OCI-LY1 (cell line): Measurements from ENCODE around the gene RNF166.
"Not testable (repeated sequence)": the region's sequence is repeated elsewhere in the genome, so short reads cannot be mapped to it uniquely, and the experiment has no call there.

Source experiments
- H2AFZ ChIP-seq: fragments of 200-600 bp; sonication (generic), shearing (Covaris generic); 2 replicates; pipeline ENCODE4 v1.6.0; 2014; ENCODE audit warnings: antibody characterized with exemption, mild to moderate bottlenecking, low read length
- H3F3A ChIP-seq: fragments of 200-600 bp; sonication (generic), shearing (Covaris generic); 2 replicates; pipeline ENCODE4 v1.6.0; 2014; ENCODE audit warnings: mild to moderate bottlenecking, antibody characterized with exemption, low read length, moderate library complexity; ENCODE audit not compliant: insufficient read depth
- H3K27ac ChIP-seq: fragments of 200-600 bp; sonication (generic); 2 replicates; pipeline ENCODE4 v1.5.1; 2014; ENCODE audit warnings: low read length, mixed run types, mild to moderate bottlenecking, low read depth; ENCODE audit not compliant: poor library complexity, severe bottlenecking
- H3K27me3 ChIP-seq: fragments of 200-600 bp; sonication (generic); 2 replicates; pipeline ENCODE4 v1.6.0; 2014; ENCODE audit warnings: antibody characterized with exemption, mild to moderate bottlenecking, low read length, moderate library complexity; ENCODE audit not compliant: insufficient read depth
- H3K36me3 ChIP-seq: fragments of 200-600 bp; sonication (generic); 2 replicates; pipeline ENCODE4 v1.6.1; 2014; ENCODE audit warnings: mild to moderate bottlenecking, antibody characterized with exemption, low read length, moderate library complexity, mixed read lengths; ENCODE audit not compliant: insufficient read depth
- H3K4me1 ChIP-seq: fragments of 200-600 bp; sonication (generic); 2 replicates; pipeline ENCODE4 v1.5.1; 2014; ENCODE audit warnings: mild to moderate bottlenecking, low read length, moderate library complexity; ENCODE audit not compliant: insufficient read depth, severe bottlenecking
- H3K4me2 ChIP-seq: fragments of 200-600 bp; sonication (generic), shearing (Covaris generic); 2 replicates; pipeline ENCODE4 v1.6.1; 2014; ENCODE audit warnings: low read length
- H3K4me3 ChIP-seq: fragments of 200-600 bp; sonication (generic); 2 replicates; pipeline ENCODE4 v1.5.1; 2014; ENCODE audit warnings: low read length, low read depth, mild to moderate bottlenecking, mixed read lengths; ENCODE audit not compliant: poor library complexity, severe bottlenecking
- H3K79me2 ChIP-seq: fragments of 200-600 bp; shearing (Covaris generic); 2 replicates; pipeline ENCODE4 v1.6.1; 2016; ENCODE audit warnings: mixed run types, low read length, mixed read lengths; ENCODE audit not compliant: insufficient read depth
- H3K9ac ChIP-seq: fragments of 200-600 bp; sonication (generic), shearing (Covaris generic); 2 replicates; pipeline ENCODE4 v1.6.1; 2014; ENCODE audit warnings: mild to moderate bottlenecking, low read length, mixed read lengths
- H3K9me2 ChIP-seq: fragments of 200-600 bp; sonication (generic), shearing (Covaris generic); 2 replicates; pipeline ENCODE4 v1.6.1; 2014; ENCODE audit warnings: low read depth, mild to moderate bottlenecking, low read length, mixed read lengths
- H3K9me3 ChIP-seq: fragments of 200-600 bp; shearing (Covaris generic); 2 replicates; pipeline ENCODE4 v1.6.1; 2014; ENCODE audit warnings: low read length, mixed read lengths
- H4K20me1 ChIP-seq: fragments of 200-600 bp; sonication (generic), shearing (Covaris generic); 2 replicates; pipeline ENCODE4 v1.6.0; 2016; ENCODE audit warnings: mild to moderate bottlenecking, low read length; ENCODE audit not compliant: insufficient read depth
- EZH2 ChIP-seq: fragments of 200-600 bp; sonication (generic), shearing (Covaris generic); IDR thresholded peaks from 2 replicates; pipeline ENCODE4 v1.8.0; 2017; ENCODE audit warnings: borderline replicate concordance, mixed run types, mild to moderate bottlenecking, antibody characterized with exemption, low read length, moderate library complexity, mixed read lengths
- TF ChIP-seq, protein P1 (sequence below): fragments of 200-600 bp; sonication (generic), shearing (Covaris generic); IDR thresholded peaks from 2 replicates; pipeline ENCODE4 v1.5.1; 2017; ENCODE audit warnings: mild to moderate bottlenecking, antibody characterized with exemption, low read length, moderate library complexity, mixed read lengths

The RNF166 gene

DNA sequence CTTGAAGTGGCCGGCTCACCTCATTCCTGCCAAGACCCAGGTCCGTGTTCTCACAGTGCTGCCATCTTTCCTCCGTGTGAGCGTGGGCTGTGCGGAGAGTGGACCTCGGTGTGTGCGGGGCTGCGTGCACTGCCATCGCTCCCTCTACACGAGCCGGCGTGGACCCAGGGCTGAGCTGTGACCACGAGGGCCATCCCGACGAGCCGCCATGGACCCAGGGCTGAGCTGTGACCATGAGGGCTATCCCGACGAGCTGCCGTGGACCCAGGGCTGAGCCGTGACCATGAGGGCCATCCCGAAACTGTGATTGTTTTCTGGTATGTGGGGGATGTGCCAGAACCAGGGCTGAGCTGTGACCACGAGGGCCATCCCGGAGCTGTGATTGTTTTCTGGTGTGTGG, 34.4 kb downstream of the RNF166 start:
- no peak overlapping the region for H3K4me2 ChIP-seq

DNA sequence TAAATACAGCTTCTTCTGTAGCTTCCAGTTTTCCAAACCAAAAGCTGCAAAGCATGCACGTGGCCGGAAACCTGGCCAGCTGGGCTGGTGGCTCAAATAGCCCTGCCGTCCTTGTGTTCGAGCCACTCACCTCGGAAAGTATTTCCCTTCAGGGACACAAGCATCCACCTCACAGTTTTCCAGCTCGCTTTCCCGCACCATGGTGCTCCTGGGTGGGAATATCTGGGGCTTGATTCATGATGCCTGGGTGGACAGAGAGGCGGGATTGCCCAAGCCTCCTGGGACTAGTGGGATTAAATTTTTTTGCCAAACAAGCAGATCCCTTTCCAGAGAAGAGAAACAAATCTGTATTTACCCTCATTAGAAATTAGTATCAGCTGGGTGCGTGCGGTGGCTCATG, 36.2 kb downstream of the RNF166 start:
- Histone ChIP-seq H3K9ac (no peak overlapping the region), H3K4me1 (peaks cover 8% of the 10 kb centered on the region), H3K27me3 (no peaks in the 10 kb centered on the region), H2AFZ (no peak overlapping the region), H3K27ac (no peak overlapping the region), H3K9me3 (no peaks in the 10 kb centered on the region), H4K20me1 (no peaks in the 10 kb centered on the region), H3K4me2 (no peak overlapping the region), H3F3A (no peaks in the 10 kb centered on the region), H3K4me3 (no peak overlapping the region), H3K36me3 (peaks cover 30% of the 10 kb centered on the region), H3K9me2 (no peaks in the 10 kb centered on the region), H3K79me2 (no peaks in the 10 kb centered on the region)
- TF ChIP-seq, protein P1, sequence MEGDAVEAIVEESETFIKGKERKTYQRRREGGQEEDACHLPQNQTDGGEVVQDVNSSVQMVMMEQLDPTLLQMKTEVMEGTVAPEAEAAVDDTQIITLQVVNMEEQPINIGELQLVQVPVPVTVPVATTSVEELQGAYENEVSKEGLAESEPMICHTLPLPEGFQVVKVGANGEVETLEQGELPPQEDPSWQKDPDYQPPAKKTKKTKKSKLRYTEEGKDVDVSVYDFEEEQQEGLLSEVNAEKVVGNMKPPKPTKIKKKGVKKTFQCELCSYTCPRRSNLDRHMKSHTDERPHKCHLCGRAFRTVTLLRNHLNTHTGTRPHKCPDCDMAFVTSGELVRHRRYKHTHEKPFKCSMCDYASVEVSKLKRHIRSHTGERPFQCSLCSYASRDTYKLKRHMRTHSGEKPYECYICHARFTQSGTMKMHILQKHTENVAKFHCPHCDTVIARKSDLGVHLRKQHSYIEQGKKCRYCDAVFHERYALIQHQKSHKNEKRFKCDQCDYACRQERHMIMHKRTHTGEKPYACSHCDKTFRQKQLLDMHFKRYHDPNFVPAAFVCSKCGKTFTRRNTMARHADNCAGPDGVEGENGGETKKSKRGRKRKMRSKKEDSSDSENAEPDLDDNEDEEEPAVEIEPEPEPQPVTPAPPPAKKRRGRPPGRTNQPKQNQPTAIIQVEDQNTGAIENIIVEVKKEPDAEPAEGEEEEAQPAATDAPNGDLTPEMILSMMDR = no peak
- TF ChIP-seq EZH2 = no peak

More for the DNA sequence above, 34.4 kb downstream of the RNF166 start:
- no peaks in the 10 kb centered on the region for H3K79me2 ChIP-seq
- H3K4me1 ChIP-seq = no peaks in the 10 kb centered on the region
- H3K36me3 ChIP-seq = peaks cover 39% of the 10 kb centered on the region
- H3F3A ChIP-seq = no peaks in the 10 kb centered on the region
- H2AFZ ChIP-seq = no peak overlapping the region
- no peaks in the 10 kb centered on the region; the same call in 1 of the 2 replicates for H3K27me3 ChIP-seq
- no peaks in the 10 kb centered on the region for H3K9me2 ChIP-seq
- no peaks in the 10 kb centered on the region for H4K20me1 ChIP-seq
- no peak overlapping the region for H3K4me3 ChIP-seq
- TF ChIP-seq, protein P1 = no peak
- TF ChIP-seq EZH2 = no peak
- H3K9me3 ChIP-seq = no peaks in the 10 kb centered on the region
- no peak overlapping the region for H3K27ac ChIP-seq
- no peak overlapping the region for H3K9ac ChIP-seq

GRCh38 chr16:88669493-88669892, 36.7 kb downstream of the RNF166 start:
- H3F3A ChIP-seq, H3K9me3 ChIP-seq, H4K20me1 ChIP-seq, H3K27me3 ChIP-seq, H3K4me2 ChIP-seq, H3K9me2 ChIP-seq, H3K9ac ChIP-seq, H3K79me2 ChIP-seq, H3K4me3 ChIP-seq, H3K27ac ChIP-seq, H2AFZ ChIP-seq: not testable (repeated sequence)
- Histone ChIP-seq H3K4me1 (peaks cover 13% of the 10 kb centered on the region), H3K36me3 (peaks cover 27% of the 10 kb centered on the region)

DNA sequence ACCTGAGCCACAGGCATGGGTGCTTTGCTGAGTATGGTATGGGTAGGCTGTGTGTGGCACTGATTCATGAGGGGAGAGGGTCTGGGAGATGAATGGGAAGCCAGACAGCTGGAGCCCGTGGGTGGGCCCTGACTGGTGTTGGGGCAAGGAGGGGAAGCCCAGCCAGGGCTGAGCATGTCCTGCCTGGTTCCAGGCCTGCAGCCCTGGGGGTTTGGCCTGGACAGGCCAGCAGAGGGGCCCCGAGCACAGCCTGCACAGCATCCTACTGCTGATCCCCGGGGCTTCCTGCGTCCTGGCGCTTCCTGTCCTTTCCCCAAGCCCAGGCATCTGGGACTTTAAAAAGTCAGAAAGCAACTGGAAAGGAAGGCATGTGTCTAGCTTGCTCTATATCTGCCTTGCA, 38.7 kb downstream of the RNF166 start:
- TF ChIP-seq, protein P1 = no peak
- TF ChIP-seq EZH2 = no peak
- Histone ChIP-seq H3K9ac (no peak overlapping the region), H3K4me1 (peaks cover 19% of the 10 kb centered on the region), H3K36me3 (peaks cover 15% of the 10 kb centered on the region), H3K27me3 (no peaks in the 10 kb centered on the region), H4K20me1 (no peaks in the 10 kb centered on the region), H3K4me2 (no peak overlapping the region), H3K27ac (no peak overlapping the region), H2AFZ (no peak overlapping the region), H3K4me3 (no peak overlapping the region), H3K9me2 (no peaks in the 10 kb centered on the region), H3K79me2 (0 out of 2 replicates have a peak, but pooled peaks cover under 1% of the 10 kb centered on the region), H3K9me3 (no peaks in the 10 kb centered on the region), H3F3A (no peaks in the 10 kb centered on the region)
